ENCODE results near the gene DSCAML1. TPM values are rescaled to one million over a fixed set of nuclear protein-coding genes. Genes with fewer than 3 reads are reported as not detected.
"Not testable (repeated sequence)": the region's sequence is repeated elsewhere in the genome, so short reads cannot be mapped to it uniquely, and the experiment has no call there.

Gene DSCAML1
- polyA plus RNA-seq, 3 donors = 2.4 to 4.0 (median 2.9) TPM

DNA sequence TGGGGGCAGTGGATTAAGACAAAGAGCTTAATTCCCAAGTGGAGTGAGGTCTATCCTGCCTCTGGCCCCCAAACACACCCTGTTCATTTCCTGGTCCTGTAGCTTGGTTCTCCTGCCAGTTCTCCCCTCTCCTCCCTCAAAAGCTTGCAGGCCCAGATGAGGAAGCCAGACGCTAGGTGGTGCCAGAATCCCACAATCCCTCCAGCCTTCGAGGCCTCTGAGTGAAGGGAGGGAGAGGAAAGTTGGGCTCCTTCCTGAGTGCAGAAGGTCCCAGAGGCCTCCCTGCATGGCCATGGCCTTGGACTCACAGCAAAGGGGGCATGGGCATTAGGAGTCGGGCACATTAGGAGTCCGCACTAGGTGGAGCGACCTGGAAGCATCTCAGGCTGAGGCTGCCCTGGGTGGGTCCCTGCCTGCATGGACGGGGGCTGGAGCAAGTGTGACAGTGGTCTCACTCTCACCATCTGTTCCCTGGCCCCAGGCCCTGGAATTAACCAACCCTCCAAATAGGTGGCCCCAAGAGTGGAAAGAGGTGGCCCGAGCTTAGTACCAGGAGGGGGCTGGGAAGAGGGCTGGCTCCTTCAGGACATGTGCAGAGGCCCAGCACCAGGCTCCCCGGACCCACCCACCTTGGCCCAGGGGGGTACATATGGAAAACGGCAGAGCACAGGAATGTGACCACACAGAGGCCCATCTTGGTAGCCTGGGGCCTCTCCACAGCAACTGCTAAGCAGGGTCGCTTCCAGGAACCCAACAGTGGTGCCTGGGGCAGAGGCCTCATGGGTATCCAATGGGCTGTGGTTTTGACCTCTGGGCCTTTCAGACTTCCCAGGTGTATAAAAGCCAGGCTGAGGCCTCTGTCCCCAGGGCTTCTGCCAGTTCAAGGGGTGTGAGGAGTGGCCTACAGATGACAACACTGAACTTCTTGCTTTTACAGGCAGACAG is 22.4 kb upstream of the DSCAML1 start:
- peak; percentile 86 for DNase-seq

DNA sequence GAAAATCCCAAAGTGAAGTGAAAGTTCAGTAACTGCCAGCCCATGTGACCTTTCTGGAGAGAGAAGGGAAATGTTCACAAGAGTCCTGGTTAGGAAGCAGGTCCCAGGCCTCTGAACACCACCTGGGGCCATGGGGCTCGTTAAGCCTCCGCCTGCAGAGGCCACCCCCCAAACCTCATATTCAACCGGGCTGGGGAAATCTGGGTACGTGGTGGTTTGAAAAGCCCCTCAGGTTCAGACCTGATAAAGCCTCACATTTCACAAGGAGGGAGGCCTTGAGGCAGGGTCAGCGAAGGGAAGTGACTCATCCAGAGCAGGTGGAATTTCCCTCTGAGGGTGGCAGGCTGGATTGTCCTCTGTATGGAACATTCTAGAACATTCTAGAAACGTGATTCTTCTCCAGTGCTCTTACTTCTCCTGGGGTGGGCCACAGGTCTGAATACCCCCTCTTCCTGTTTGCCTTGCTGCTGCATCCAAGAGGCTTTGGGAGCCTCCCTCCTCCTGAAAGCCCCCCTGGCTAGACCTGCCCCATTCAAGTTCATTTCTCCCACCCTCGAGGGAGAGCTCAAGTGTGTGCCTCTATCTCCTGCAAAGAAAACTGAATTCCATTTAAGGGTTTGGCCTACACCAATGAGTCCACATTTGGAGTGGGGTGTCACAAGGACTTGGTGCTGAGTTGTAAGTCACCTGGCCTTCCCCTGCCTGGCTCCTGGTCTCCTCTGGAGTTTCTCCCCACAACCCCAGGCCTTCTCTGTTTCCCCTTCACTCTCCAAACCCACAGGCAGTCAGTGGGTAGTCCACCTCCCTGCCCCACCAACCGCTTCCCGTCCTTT is 21.2 kb upstream of the DSCAML1 start:
- DNase-seq = no peak

- peak; percentile 86 for DNase-seq
These were observed 20.5 kb upstream of the DSCAML1 start for GRCh38 chr11:117817368-117818040.

DNA sequence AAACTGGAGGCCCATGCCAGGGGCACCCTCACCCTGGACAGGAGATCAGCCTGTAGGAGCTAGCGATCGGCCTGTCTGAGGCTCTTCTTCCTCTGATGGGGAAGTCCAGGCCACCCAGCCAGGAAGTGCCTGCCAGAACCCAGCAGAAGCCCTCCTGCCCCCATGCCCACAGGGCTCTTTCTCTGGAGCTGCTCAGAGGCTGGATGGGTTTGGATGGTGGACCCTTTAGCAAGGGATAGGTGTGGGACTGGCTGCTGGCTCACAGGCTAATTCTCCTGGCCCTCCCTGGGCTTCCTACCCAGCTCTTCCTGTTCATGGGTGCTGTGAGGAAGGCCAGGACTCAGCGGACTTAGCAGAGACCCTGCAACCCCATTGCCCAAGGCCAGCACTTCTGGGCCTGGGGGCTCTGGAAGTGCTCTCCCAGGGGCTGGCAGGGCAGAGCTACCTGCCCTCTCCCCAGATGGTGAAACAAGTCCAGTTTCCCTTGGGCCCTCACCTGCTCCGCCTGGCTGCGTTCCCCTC is 19.9 kb upstream of the DSCAML1 start:
- no peak for DNase-seq

DNA sequence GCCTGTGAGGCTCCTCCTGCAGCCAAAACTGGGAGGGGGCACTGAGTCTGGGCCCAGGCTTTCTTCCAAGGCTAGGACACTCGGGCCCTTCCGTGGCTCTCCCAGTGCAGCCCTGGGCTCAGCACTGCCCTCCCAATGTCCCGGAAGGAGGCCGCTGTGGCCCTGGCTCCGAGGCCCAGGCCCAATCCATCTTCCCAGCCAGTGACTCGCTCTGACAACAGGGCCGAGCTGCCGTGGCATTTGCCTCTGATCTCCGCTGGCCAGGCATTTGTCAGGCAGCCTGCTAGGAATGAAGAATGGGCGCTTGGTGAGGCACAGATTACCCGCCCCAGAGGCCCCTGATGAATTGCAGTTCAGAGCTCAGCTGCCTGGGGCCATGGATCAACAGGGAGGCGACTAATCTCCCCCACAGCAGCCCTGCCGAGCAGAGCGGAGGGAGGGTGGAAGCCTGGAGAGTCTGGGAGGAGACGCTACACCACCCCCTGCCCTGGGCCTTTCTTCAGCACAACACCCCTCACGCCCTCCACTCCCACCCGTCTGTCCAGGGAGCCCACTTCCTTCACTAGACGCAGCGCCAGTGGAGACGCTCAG is 19.2 kb upstream of the DSCAML1 start:
- DNase-seq = peak; percentile 86

GRCh38 chr11:117815262-117815803 is 18.3 kb upstream of the DSCAML1 start:
- no peak for DNase-seq

DNA sequence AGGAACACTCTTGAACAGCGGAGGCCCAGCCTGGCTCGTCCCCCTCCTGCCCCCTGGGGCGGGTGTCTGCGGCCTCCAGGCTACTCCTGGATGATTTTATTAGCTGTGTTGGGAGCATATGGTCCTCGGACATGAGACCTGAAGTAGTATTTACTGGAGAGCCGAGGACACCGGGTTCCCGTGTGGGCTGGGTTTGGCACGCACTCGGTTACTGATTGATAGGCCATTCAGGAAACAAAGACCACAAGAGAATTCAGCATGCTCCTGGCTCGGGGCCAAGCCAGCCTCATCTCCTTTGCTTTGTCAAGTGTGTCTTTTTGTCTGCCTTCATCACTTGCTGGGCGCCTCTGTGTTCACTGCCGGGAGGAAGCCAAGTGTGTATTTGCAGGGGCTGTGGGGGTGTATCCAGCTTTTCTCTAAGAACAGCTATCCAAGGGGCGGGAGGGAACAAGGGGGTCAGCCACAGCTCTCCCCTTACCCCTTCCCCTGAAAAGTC is 17.8 kb upstream of the DSCAML1 start:
- peak; percentile 82 for DNase-seq

GRCh38 chr11:117814204-117814765 is 17.3 kb upstream of the DSCAML1 start:
- DNase-seq = no peak

GRCh38 chr11:117810056-117810451 is 13.0 kb upstream of the DSCAML1 start:
- not testable (repeated sequence) for DNase-seq

DNA sequence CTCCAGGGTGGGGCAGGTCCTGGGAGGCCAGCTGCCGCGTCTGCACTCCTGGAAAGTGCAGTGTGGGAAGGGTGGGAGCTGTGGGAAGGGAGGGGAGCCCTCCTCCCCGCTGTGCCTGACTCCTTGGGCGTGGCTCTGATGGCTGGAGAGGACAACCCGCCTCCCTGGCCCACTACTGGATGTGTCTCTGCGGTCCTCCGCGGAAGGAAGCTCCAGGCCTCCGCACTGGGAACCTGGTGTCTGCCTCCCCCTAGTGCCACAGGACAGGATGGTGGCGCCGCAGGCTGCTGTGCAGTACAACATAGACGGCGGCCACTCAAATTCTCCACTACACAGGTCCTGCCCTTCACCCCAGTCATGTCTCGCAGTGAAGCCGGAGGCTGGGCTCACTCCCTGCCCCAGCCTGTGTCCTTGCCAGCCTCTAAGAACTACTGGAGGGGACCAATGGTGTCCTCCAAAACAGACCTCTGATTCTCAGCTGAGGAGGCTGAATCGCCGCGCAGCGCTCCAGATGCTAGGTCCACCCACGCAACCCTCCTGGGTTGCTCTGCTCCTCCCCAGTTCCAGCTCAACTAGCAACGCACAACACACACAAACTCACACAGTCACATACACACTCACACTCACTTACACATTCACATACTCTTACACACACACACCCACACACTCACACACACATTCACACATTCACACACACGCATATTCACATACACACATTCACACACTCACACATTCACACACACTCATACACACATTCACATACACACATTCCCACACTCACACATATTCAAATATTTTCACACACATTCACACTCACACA is 12.4 kb upstream of the DSCAML1 start:
- no peak for DNase-seq

- no peak for DNase-seq
These were observed 11.8 kb upstream of the DSCAML1 start for GRCh38 chr11:117808784-117809183.

DNA sequence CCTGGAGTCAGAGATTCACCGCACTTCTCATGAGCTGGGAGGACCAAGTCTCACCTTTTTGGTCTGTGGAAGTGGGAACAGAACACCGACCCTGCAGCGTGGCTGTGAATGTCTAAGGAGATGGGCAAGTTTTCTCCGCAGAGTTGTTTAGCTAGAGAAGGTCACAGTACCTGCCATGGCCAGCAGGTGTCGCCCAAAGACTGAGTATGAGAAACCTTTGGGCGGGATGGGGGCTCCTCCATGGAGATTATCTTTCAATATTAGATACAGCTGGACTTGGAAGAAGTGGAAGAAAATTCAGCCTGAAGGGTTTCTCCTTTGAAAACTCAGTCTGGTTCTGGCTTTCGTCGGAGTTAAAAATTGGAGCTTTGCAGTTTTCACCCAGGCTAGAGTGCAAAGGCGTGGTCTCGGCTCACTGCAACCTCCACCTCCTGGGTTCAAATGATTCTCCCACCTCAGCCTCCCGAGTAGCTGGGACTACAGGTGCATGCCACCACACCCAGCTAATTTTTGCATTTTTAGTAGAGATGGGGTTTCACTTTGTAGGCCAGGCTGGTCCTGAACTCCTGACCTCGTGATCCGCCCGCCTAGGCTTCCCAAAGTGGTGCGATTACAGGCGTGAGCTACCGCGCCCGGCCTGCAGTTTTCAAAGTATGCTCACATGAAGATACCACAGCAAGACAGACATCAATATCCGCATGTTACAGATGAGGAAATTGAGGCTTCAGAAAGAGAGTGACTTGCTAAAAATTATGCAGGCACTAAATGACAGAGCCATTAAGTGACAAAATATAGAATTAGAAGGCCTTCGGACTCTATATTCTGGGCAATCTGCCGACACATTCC is 10.7 kb upstream of the DSCAML1 start:
- no peak for DNase-seq

- no peak for DNase-seq
These were observed 9.8 kb upstream of the DSCAML1 start for GRCh38 chr11:117806846-117807245.

GRCh38 chr11:117805045-117805444 is 8.0 kb upstream of the DSCAML1 start:
- DNase-seq = no peak

DNA sequence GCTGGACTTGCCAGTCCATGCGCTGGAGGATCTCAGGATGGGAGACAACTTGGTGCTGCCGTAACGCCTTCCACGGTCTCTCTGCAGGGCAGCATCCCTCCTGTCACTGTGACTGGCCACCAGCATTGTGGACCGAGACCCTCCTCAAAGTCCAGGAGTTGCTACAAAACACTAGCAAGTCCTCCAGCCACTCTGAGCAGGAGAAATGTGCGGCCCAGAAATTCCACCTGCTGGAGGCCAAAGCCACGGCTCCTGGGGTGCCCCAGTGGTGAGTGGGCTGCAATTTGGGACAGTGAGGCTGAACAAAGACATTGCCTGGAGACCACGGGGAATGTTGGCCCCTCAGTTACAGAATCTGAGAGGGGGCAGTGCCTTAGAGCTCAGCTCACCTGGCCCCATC is 6.9 kb upstream of the DSCAML1 start:
- no peak for DNase-seq

- DNase-seq = no peak
These were observed 2.6 kb upstream of the DSCAML1 start for GRCh38 chr11:117799634-117800033.

GRCh38 chr11:117796456-117796871 is 552 bp downstream of the DSCAML1 start:
- no peak for DNase-seq

GRCh38 chr11:117795638-117796455 is 1.2 kb downstream of the DSCAML1 start:
- no peak for DNase-seq

All from renal pelvis (tissue), 4 donors.